ENCODE data around the gene OTOG.

The OTOG gene, protein sequence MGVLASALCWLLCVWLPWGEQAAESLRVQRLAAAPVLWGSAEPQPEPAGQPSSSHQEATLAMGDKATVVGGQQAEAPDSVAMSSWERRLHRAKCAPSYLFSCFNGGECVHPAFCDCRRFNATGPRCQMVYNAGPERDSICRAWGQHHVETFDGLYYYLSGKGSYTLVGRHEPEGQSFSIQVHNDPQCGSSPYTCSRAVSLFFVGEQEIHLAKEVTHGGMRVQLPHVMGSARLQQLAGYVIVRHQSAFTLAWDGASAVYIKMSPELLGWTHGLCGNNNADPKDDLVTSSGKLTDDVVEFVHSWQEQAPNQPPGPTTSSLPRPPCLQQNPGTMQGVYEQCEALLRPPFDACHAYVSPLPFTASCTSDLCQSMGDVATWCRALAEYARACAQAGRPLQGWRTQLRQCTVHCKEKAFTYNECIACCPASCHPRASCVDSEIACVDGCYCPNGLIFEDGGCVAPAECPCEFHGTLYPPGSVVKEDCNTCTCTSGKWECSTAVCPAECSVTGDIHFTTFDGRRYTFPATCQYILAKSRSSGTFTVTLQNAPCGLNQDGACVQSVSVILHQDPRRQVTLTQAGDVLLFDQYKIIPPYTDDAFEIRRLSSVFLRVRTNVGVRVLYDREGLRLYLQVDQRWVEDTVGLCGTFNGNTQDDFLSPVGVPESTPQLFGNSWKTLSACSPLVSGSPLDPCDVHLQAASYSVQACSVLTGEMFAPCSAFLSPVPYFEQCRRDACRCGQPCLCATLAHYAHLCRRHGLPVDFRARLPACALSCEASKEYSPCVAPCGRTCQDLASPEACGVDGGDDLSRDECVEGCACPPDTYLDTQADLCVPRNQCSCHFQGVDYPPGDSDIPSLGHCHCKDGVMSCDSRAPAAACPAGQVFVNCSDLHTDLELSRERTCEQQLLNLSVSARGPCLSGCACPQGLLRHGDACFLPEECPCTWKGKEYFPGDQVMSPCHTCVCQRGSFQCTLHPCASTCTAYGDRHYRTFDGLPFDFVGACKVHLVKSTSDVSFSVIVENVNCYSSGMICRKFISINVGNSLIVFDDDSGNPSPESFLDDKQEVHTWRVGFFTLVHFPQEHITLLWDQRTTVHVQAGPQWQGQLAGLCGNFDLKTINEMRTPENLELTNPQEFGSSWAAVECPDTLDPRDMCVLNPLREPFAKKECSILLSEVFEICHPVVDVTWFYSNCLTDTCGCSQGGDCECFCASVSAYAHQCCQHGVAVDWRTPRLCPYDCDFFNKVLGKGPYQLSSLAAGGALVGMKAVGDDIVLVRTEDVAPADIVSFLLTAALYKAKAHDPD (N-terminal part only)

DNA sequence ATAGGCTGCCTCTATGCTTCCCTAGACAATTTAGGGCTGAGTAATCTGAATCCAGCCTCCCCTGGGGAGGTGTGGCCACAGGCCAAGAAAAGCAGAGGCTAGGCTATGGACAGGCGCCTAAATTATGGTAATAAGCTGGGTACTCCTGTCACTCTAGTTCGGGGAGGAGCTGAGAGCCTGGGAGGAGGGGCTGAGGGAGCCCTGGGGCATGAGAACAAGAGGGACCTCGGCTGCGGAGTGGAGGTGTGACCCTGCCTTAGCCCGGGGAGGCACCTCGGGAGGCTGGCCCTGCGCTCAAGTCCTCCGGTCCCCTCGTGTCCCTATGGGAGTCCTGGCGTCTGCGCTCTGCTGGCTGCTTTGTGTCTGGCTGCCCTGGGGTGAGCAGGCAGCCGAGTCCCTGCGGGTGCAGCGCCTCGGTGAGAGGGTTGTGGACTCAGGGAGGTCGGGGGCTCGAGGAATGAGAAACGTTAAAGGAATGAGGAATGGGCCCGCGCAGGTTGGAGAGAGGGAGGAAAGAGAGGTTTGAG is at the start of gene OTOG:
OTOG (plus strand) TSS at position 209 of the 527 bp plus-strand sequence; CDS start at position 323, 114 bp downstream.
- no peak within 1 kb of the TSS for H3K4me3 ChIP-seq (ENCODE audit: low read depth in 1 of 2, low read length in 2 of 2)
- H3K27ac ChIP-seq (ENCODE audit: low read length): no peak within 1 kb of the TSS
- H3K4me1 ChIP-seq (ENCODE audit: control insufficient read depth in 1 of 2, insufficient read depth in 2 of 2, low read length in 2 of 2): peaks cover 0 to 7% of the 10 kb centered on the region in 2 donors
- no peaks in the 10 kb centered on the region for H3K9me3 ChIP-seq (ENCODE audit: control insufficient read depth in 1 of 2, low read length in 2 of 2)
- H3K27me3 ChIP-seq (ENCODE audit: low read depth, low read length): peaks cover 6% of the 10 kb centered on the region
- no peaks in the 10 kb centered on the region for H3K36me3 ChIP-seq (ENCODE audit: control insufficient read depth in 1 of 2, insufficient read depth in 2 of 2, low read length in 2 of 2)

DNA sequence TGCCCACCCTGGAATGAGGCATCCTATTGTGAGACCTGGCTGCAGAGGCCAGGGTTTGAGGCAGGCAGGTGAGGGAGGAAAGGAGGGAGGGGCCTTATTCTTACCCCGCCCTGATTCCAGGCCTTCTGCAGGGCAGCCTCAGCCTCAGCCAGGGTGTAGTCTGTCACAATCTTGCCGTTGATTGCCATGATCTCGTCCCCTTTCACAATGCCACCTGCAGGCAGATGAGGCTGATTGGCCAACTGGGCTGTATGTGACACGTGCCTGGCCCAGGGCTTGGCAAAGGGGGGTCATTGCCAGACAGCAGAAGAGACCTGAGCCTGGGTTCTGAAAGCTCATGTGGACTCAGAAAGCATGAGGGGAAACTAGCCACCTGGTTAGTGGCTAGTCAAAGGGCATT is 49.0 kb upstream of the OTOG start:
- Histone ChIP-seq H3K27ac (ENCODE audit: low read length) (no peak overlapping the region), H3K4me1 (ENCODE audit: control insufficient read depth in 1 of 2, insufficient read depth in 2 of 2, low read length in 2 of 2) (no peaks in the 10 kb centered on the region), H3K4me3 (ENCODE audit: low read depth in 1 of 2, low read length in 2 of 2) (no peak overlapping the region), H3K27me3 (ENCODE audit: low read depth, low read length) (no peaks in the 10 kb centered on the region), H3K36me3 (ENCODE audit: control insufficient read depth in 1 of 2, insufficient read depth in 2 of 2, low read length in 2 of 2) (no peaks in the 10 kb centered on the region), H3K9me3 (ENCODE audit: control insufficient read depth in 1 of 2, low read length in 2 of 2) (no peaks in the 10 kb centered on the region)

DNA sequence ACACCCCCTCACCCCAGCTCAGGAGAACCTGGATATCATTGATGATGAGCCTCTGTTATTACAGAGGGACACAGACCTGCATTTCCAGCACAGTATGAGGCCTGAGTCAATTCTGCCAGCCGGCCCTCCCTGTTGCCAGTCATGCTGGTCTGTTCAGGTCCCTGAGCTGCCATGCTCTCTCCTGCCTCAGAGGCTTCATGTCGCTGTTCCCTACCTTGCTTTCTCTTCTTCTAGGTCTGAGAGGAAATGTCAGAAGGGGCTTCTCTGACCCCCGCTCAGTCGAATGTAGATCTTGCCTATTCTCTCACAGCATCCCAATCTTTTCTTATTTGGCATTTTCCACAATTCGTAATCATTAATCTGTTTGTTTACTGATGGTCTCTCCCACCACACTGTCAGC is 48.6 kb upstream of the OTOG start:
- no peak overlapping the region for H3K4me3 ChIP-seq (ENCODE audit: low read depth in 1 of 2, low read length in 2 of 2)
- no peaks in the 10 kb centered on the region for H3K36me3 ChIP-seq (ENCODE audit: control insufficient read depth in 1 of 2, insufficient read depth in 2 of 2, low read length in 2 of 2)
- no peaks in the 10 kb centered on the region for H3K9me3 ChIP-seq (ENCODE audit: control insufficient read depth in 1 of 2, low read length in 2 of 2)
- H3K27ac ChIP-seq (ENCODE audit: low read length): no peak overlapping the region
- no peaks in the 10 kb centered on the region for H3K4me1 ChIP-seq (ENCODE audit: control insufficient read depth in 1 of 2, insufficient read depth in 2 of 2, low read length in 2 of 2)
- H3K27me3 ChIP-seq (ENCODE audit: low read depth, low read length): no peaks in the 10 kb centered on the region

DNA sequence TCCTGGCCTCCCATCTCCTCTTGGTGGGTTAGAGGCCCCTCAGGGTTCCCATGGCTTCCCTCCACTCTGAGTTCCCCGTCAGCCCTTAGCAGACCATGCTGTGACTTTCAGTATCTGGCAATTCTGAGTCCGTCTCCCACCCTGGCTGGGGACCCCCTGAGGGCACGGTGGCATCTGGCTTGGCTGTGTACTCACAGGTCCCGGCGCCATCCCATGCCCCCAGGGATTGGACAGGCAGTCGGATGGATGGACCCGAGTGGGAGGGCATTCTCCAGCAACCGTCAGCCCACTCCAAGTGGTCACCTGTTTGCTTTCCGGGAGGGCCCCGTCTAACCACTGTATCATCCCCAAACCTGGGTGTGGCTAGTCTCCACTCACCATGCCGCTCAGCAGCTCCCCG is 46.4 kb upstream of the OTOG start:
- no peaks in the 10 kb centered on the region for H3K4me1 ChIP-seq (ENCODE audit: control insufficient read depth in 1 of 2, insufficient read depth in 2 of 2, low read length in 2 of 2)
- H3K9me3 ChIP-seq (ENCODE audit: control insufficient read depth in 1 of 2, low read length in 2 of 2): no peaks in the 10 kb centered on the region
- H3K27me3 ChIP-seq (ENCODE audit: low read depth, low read length): no peaks in the 10 kb centered on the region
- H3K36me3 ChIP-seq (ENCODE audit: control insufficient read depth in 1 of 2, insufficient read depth in 2 of 2, low read length in 2 of 2): no peaks in the 10 kb centered on the region
- H3K27ac ChIP-seq (ENCODE audit: low read length): no peak overlapping the region
- H3K4me3 ChIP-seq (ENCODE audit: low read depth in 1 of 2, low read length in 2 of 2): no peak overlapping the region

DNA sequence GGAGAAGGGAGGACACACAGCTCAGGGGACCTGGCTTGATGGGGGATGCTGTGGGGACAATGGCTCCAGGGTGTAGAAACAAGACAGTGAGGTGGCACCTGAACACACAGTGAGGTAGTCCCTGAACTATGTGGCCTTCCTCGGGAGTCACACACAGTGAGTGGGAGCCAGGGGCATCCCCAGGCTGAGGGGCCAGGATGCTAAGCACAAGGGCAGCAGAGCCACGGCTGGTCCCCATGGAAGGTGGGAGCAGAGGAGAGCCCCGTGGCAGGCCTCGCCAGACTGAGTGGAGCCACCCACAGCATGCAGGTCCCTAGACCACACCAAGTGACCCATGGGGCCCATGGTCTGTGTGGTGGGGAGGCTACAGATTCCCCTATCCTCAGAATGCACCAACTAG is 44.4 kb upstream of the OTOG start:
- no peaks in the 10 kb centered on the region for H3K4me1 ChIP-seq (ENCODE audit: control insufficient read depth in 1 of 2, insufficient read depth in 2 of 2, low read length in 2 of 2)
- no peaks in the 10 kb centered on the region for H3K27me3 ChIP-seq (ENCODE audit: low read depth, low read length)
- no peak overlapping the region for H3K4me3 ChIP-seq (ENCODE audit: low read depth in 1 of 2, low read length in 2 of 2)
- no peak overlapping the region for H3K27ac ChIP-seq (ENCODE audit: low read length)
- H3K9me3 ChIP-seq (ENCODE audit: control insufficient read depth in 1 of 2, low read length in 2 of 2): no peaks in the 10 kb centered on the region
- no peaks in the 10 kb centered on the region for H3K36me3 ChIP-seq (ENCODE audit: control insufficient read depth in 1 of 2, insufficient read depth in 2 of 2, low read length in 2 of 2)

DNA sequence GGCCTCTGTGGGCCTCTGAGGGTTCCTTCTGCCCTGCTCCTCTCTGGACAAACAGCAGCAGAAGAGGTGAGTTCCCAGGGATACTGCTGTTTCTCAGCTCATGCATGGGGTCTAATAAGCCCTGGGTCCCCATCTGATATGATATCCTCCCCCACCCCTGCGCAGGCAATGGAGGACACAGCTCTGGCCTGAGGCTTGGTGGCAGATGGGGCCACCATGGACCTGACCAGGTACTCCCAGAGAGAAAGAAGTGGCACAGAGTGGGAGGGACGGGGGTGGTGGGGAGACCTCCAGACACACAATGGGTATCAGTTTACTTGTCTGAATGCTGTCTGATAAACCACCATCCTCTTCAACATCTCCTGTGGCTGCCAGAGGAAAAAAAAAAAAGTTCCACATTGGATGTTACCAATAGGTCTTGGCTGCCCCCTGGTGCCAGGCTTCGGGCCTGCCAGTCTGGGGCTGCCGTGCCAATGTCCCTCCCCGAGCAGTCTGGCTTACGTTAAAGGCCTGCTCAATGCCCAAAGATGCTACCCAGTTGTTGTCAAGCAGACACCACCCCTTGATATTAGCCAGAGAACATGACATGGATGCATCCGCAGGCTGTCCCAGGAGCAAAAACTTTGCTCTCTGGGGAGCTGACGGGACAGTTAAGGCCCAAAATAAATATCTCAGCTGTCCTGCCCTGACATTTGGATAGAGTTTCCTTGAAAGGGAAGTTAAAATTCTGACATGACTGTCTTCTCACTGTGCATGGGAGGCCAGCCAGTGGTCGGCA is 42.5 kb upstream of the OTOG start:
- H3K9me3 ChIP-seq (ENCODE audit: control insufficient read depth in 1 of 2, low read length in 2 of 2): no peaks in the 10 kb centered on the region
- H3K36me3 ChIP-seq (ENCODE audit: control insufficient read depth in 1 of 2, insufficient read depth in 2 of 2, low read length in 2 of 2): no peaks in the 10 kb centered on the region
- no peak overlapping the region for H3K27ac ChIP-seq (ENCODE audit: low read length)
- H3K27me3 ChIP-seq (ENCODE audit: low read depth, low read length): no peaks in the 10 kb centered on the region
- no peak overlapping the region for H3K4me3 ChIP-seq (ENCODE audit: low read depth in 1 of 2, low read length in 2 of 2)
- peaks cover 0 to 5% of the 10 kb centered on the region in 2 donors for H3K4me1 ChIP-seq (ENCODE audit: control insufficient read depth in 1 of 2, insufficient read depth in 2 of 2, low read length in 2 of 2)

DNA sequence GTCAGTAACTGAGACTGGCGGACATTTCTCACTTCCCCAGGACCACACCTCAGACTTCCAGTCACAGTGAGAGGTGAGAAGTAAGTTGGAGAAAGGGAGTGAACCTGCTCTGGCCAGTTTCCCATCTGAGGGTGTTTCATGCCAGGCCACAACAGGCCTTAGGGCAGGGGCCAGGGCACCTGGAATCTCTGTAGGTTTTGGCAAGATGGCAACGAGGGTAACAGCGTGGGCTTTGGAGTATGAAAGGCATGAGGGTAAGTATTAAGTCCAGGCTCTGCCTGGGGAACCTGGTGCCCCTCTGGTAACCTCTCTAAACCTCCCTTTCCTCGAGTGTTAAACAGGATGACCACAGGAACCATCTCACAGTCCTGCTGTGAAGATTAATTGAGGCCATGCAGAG is 41.9 kb upstream of the OTOG start:
- H3K27ac ChIP-seq (ENCODE audit: low read length): no peak overlapping the region
- no peaks in the 10 kb centered on the region for H3K27me3 ChIP-seq (ENCODE audit: low read depth, low read length)
- peaks cover 0 to 5% of the 10 kb centered on the region in 2 donors for H3K4me1 ChIP-seq (ENCODE audit: control insufficient read depth in 1 of 2, insufficient read depth in 2 of 2, low read length in 2 of 2)
- H3K9me3 ChIP-seq (ENCODE audit: control insufficient read depth in 1 of 2, low read length in 2 of 2): no peaks in the 10 kb centered on the region
- no peak overlapping the region for H3K4me3 ChIP-seq (ENCODE audit: low read depth in 1 of 2, low read length in 2 of 2)
- H3K36me3 ChIP-seq (ENCODE audit: control insufficient read depth in 1 of 2, insufficient read depth in 2 of 2, low read length in 2 of 2): no peaks in the 10 kb centered on the region

DNA sequence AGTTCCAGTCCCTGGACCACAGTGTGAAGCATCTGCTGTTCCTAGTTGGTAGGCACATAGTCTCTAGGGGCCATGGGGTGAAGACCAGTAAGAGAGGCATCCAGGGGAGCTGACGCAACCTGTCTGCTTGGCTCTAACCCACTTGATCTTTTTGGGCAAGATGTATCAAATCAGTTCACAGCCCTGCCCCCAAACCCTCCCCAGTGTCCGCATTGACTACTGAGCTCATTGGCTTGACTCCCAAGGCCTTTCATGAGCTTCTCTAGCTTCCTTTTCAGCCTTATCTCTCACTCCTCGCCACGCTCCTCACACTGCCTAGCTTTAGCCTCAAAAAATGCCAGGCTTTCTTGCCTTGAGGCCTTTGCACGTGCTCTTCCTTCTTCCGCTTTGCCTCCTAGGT is 40.7 kb upstream of the OTOG start:
- Histone ChIP-seq H3K4me1 (ENCODE audit: control insufficient read depth in 1 of 2, insufficient read depth in 2 of 2, low read length in 2 of 2) (peaks cover 0 to 5% of the 10 kb centered on the region in 2 donors), H3K27ac (ENCODE audit: low read length) (no peak overlapping the region), H3K4me3 (ENCODE audit: low read depth in 1 of 2, low read length in 2 of 2) (no peak overlapping the region), H3K36me3 (ENCODE audit: control insufficient read depth in 1 of 2, insufficient read depth in 2 of 2, low read length in 2 of 2) (no peaks in the 10 kb centered on the region), H3K27me3 (ENCODE audit: low read depth, low read length) (no peaks in the 10 kb centered on the region), H3K9me3 (ENCODE audit: control insufficient read depth in 1 of 2, low read length in 2 of 2) (no peaks in the 10 kb centered on the region)

DNA sequence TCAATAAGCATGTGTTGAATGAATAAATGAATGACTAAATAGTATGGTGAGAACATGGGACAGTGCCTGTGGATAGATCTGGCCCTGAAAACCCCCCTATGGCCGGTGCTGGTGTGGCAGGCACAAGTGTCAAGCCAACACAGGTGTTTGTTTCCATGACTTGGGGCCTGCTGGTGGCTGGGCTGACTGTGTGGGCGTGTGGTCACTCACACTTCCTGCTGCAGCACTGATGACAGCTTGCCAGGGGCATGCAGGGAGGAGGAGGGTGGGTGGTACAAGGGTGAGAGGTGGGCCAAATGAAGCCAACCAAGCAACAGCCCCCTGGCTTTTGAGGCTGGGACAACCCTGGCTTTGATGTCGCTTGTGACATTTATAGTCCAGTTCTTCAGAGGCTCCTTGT is 40.1 kb upstream of the OTOG start:
- Histone ChIP-seq H3K4me1 (ENCODE audit: control insufficient read depth in 1 of 2, insufficient read depth in 2 of 2, low read length in 2 of 2) (peaks cover 0 to 5% of the 10 kb centered on the region in 2 donors), H3K4me3 (ENCODE audit: low read depth in 1 of 2, low read length in 2 of 2) (no peak overlapping the region), H3K27me3 (ENCODE audit: low read depth, low read length) (no peaks in the 10 kb centered on the region), H3K27ac (ENCODE audit: low read length) (no peak overlapping the region), H3K36me3 (ENCODE audit: control insufficient read depth in 1 of 2, insufficient read depth in 2 of 2, low read length in 2 of 2) (no peaks in the 10 kb centered on the region), H3K9me3 (ENCODE audit: control insufficient read depth in 1 of 2, low read length in 2 of 2) (no peaks in the 10 kb centered on the region)

DNA sequence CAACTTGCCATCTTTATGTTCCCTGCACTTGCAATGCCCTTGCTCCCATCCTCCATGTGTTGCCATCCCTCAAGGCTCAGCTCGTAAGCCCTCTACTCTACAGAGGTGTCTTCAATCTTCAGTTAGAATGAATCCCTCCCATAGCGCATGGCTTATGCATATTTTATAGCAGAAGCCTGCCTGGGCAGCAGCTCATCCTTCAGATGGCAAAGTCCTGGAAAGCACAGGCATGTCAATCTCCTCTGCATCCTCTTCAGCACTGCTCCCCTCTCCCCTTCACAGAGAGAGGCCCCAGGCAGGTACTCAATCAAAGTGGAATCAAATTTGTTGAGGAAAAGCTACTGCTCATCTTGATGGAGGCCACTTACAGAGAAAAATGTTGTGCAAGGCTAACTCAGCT is 39.3 kb upstream of the OTOG start:
- H3K27me3 ChIP-seq (ENCODE audit: low read depth, low read length): no peaks in the 10 kb centered on the region
- no peak overlapping the region for H3K4me3 ChIP-seq (ENCODE audit: low read depth in 1 of 2, low read length in 2 of 2)
- no peak overlapping the region for H3K27ac ChIP-seq (ENCODE audit: low read length)
- no peaks in the 10 kb centered on the region for H3K9me3 ChIP-seq (ENCODE audit: control insufficient read depth in 1 of 2, low read length in 2 of 2)
- peaks cover 0 to 5% of the 10 kb centered on the region in 2 donors for H3K4me1 ChIP-seq (ENCODE audit: control insufficient read depth in 1 of 2, insufficient read depth in 2 of 2, low read length in 2 of 2)
- no peaks in the 10 kb centered on the region for H3K36me3 ChIP-seq (ENCODE audit: control insufficient read depth in 1 of 2, insufficient read depth in 2 of 2, low read length in 2 of 2)

Measured in muscle layer of duodenum (tissue), 2 donors.